Activated effector memory CD4-positive, alpha-beta T cell treated with Interleukin-2 at 50 U/mL for 16 hours (primary cell): Measurements from ENCODE around the gene MCF2.

Experiments used
- DNase-seq: peaks from one replicate; pipeline ENCODE4 v3.0.0-alpha.2; 2020

MCF2 gene

GRCh38 chrX:139581068-139581467 lies 126.9 kb downstream of the MCF2 start:
- DNase-seq = no peak

- no peak for DNase-seq
Observed at GRCh38 chrX:139566981-139567380, 141.0 kb downstream of the MCF2 start.

GRCh38 chrX:139563251-139563650 lies 144.7 kb downstream of the MCF2 start:
- no peak for DNase-seq

GRCh38 chrX:139560221-139560620 lies 147.7 kb downstream of the MCF2 start:
- DNase-seq = no peak

- DNase-seq = no peak
Observed at GRCh38 chrX:139559383-139560042, 148.5 kb downstream of the MCF2 start.

GRCh38 chrX:139554991-139555675 lies 152.8 kb downstream of the MCF2 start:
- no peak for DNase-seq

GRCh38 chrX:139554376-139554775 lies 153.6 kb downstream of the MCF2 start:
- DNase-seq = no peak

- DNase-seq = no peak
Observed at GRCh38 chrX:139544591-139544990, 163.4 kb downstream of the MCF2 start.

- DNase-seq = no peak
Observed at GRCh38 chrX:139543920-139544319, 164.0 kb downstream of the MCF2 start.

- DNase-seq = no peak
Observed at GRCh38 chrX:139542652-139543051, 165.3 kb downstream of the MCF2 start.

- no peak for DNase-seq
Observed at GRCh38 chrX:139538907-139539790, 168.8 kb downstream of the MCF2 start.

GRCh38 chrX:139533444-139533843 lies 174.5 kb downstream of the MCF2 start:
- DNase-seq = no peak

GRCh38 chrX:139532834-139533233 lies 175.1 kb downstream of the MCF2 start:
- DNase-seq = no peak
